ENCODE data around the gene KLHL4.
"Not testable (repeated sequence)": the region's sequence is repeated elsewhere in the genome, so short reads cannot be mapped to it uniquely, and the experiment has no call there.

KLHL4 gene, protein sequence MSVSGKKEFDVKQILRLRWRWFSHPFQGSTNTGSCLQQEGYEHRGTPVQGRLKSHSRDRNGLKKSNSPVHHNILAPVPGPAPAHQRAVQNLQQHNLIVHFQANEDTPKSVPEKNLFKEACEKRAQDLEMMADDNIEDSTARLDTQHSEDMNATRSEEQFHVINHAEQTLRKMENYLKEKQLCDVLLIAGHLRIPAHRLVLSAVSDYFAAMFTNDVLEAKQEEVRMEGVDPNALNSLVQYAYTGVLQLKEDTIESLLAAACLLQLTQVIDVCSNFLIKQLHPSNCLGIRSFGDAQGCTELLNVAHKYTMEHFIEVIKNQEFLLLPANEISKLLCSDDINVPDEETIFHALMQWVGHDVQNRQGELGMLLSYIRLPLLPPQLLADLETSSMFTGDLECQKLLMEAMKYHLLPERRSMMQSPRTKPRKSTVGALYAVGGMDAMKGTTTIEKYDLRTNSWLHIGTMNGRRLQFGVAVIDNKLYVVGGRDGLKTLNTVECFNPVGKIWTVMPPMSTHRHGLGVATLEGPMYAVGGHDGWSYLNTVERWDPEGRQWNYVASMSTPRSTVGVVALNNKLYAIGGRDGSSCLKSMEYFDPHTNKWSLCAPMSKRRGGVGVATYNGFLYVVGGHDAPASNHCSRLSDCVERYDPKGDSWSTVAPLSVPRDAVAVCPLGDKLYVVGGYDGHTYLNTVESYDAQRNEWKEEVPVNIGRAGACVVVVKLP

DNA sequence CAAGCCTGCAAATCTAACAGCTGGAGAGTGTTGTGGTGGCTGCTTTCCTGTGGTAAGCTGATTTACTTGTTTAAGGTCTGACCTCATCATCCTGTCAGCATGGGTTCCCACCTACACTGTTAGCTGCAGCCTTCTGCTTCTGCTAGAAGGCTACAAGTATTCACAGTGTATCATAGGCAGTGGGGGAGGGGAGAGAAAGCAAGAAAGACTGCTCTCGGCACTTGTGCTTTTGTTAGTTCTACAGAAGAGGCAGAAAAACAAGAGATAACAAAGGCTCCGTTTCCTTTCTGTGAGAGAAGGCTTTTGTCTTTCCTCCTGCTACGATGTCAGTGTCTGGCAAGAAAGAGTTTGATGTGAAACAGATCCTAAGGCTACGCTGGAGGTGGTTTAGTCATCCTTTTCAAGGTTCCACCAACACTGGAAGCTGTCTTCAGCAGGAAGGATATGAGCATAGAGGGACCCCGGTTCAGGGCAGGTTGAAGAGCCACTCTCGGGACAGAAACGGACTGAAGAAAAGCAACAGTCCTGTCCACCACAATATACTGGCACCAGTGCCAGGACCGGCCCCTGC lies at the start of gene KLHL4:
KLHL4 (plus strand) TSS at position 232 of the 571 bp plus-strand sequence; CDS start at position 324, 92 bp downstream.
- in situ Hi-C loops (cut with MboI; ENCODE audit: low sequenced_read_pairs): no loop called here

DNA sequence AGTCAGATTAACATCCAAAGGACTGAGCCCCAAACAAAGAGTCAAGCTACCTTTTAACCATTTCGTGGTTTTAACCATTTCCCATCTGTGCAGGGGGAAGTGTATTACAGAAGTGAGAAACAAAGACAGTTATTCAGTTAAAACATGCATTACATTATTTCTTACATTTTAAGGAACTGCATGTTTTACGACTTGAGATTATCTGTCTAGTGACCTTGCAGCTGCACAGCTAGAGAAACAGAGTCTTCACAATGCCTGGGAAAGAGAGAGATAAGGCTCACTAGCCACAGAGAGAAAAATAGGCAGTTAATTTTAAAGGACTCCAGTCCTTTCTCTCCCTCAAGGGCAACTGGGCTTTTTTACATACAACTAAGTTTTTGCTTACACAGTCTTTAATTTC lies 48.7 kb upstream of the KLHL4 start:
- in situ Hi-C loops (cut with MboI; ENCODE audit: low sequenced_read_pairs): no loop called here

DNA sequence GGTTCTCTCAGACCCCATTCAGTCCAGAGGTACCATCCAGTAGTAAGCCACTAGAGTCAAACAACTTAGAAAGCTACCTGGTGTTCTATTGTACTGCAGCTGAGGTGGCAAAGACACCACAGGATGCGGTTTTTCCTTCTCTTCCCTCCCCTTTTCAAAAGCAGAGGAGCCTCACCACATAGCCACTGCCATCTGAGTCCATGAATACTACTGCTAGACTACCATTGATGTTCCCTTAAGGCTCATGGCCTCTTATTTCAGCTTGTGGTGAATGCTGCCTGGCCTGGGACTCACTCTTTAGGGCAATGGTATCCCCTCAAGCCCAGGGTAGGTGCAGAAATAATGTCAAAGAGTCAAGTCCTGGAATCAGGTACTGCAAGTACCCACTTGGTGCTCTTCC lies 41.8 kb upstream of the KLHL4 start:
- in situ Hi-C loops (cut with MboI; ENCODE audit: low sequenced_read_pairs): no loop called here

DNA sequence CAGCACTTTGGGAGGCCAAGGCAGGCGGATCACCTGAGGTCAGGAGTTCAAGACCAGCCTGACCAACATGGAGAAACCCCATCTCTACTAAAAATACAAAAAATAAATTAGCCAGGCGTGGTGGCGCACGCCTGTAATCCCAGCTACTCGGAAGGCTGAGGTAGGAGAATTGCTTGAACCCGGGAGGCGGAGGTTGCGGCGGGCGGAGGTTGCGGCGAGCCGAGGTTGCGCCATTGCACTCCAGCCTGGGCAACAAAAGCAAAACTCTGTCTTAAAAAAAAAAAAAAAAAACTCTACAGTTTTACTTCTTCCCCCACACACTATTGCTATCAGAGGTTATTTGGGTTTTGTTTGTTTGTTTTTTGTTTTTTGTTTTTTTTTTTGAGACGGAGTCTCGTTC lies 38.9 kb upstream of the KLHL4 start:
- in situ Hi-C loops (cut with MboI; ENCODE audit: low sequenced_read_pairs): not testable (repeated sequence)

DNA sequence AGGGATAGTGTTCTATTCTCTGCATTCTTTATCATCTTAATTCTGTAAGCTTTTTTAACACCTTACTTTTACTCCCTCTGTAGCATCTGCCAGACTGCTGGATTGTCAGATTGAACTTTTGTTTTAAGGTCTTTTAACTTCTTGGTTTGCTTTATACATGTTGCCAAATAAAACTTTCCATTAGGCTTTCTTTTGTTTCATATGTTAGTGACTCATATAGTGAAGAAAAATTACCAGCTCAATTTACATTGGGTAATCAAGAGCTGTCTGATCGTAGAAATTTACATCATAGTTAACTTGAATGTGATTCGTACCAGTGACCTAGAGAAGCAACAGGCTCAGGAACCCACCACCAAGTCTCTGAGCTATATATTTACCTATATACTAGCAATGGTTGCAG lies 28.5 kb upstream of the KLHL4 start:
- in situ Hi-C loops (cut with MboI; ENCODE audit: low sequenced_read_pairs): no loop called here

DNA sequence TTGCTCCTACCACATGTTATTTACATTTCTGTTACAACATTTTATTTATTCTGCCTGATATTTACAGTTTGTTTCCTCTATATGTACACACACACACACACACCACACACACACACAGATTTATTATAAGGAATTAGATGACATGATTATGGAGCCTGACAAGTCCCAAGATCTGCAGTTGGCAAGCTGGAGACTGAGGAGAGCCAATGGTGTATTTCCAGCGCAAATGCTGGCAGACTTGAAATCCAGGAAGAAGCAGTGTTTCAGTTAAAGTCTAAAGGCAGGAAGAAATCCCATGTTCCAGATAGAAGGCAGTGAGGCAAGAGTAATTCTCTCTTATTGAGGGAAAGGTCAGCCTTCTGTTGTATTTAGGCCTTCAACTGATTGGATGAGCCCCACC lies 1.8 kb upstream of the KLHL4 start:
- in situ Hi-C loops (cut with MboI; ENCODE audit: low sequenced_read_pairs): no loop called here

DNA sequence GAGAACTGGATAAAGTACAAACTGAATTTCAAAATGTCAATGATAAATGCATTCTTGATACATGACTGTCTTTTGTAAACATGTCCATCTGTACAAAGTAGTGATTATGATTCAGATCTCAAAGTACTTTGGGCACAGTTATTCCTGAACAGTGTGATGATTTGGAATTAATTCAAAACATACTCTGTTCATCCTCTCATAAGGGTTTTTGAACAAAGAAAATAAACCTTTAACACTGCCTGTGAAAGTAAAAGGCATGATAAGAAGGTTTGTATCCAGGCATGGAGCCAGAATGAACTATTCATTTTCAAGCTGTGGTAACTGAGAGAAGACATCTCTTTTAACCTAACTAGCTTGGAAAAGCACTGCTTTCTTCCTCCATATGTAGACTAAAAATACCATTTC lies 883 bp upstream of the KLHL4 start:
- in situ Hi-C loops (cut with MboI; ENCODE audit: low sequenced_read_pairs): no loop called here

DNA sequence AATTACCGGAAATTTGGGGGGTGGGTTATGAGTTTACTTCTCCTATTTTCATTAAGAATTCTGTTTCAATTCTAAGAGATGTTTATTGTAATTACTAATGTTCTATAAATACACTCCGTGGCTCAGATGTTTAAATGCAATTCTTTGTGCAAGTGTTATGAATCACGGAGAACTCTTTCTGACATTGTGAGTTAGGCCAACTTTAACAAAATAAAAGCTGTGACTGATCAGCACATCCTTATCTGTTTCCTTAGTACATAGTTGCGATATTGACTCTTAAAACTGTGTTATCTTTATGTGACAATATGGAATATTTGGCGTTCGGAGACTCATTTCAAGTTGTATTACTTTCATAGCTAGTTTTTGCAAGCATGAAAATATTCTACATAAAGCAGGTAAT lies 902 bp downstream of the KLHL4 start:
- in situ Hi-C loops (cut with MboI; ENCODE audit: low sequenced_read_pairs): no loop called here

DNA sequence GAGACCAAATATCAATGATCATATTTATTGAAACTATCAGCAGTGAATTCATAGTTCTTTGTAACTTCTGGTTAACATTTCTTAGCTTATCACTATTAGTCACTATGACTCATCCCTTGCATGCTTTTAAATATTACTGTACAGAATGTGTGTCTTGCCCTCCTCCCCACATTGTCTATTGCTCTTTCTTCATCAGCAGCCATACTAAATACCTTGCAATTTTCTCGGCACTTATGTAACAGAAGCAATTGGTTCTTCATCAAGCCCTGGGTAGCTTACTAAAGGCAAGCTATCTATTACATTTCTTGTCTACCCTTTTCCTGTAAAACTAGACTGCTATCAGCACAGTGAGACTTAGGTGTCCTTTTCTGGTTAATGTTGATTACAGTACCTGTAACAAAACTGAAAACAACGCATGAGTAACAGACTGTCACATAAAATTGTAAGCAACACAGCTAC lies 8.2 kb downstream of the KLHL4 start:
- in situ Hi-C loops (cut with MboI; ENCODE audit: low sequenced_read_pairs): no loop called here

DNA sequence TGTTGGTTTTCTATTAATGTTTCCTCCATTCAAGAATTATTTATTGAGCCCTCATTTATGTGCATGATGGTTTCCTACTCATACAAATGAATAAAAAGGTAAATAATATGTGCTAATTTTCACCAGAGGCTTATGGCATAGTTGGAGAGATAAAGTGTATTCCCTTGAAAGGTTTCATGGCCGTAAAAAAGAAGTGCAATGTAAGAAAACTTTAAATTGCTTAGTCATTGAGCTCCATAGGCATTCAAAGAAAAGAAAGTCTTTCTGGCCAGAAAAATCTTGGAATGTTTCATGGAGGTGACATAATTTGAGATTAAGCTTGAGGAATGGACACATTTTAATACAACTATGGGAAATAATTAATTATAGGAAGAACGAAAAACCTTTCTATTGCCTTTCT lies 8.7 kb downstream of the KLHL4 start:
- in situ Hi-C loops (cut with MboI; ENCODE audit: low sequenced_read_pairs): no loop called here

DNA sequence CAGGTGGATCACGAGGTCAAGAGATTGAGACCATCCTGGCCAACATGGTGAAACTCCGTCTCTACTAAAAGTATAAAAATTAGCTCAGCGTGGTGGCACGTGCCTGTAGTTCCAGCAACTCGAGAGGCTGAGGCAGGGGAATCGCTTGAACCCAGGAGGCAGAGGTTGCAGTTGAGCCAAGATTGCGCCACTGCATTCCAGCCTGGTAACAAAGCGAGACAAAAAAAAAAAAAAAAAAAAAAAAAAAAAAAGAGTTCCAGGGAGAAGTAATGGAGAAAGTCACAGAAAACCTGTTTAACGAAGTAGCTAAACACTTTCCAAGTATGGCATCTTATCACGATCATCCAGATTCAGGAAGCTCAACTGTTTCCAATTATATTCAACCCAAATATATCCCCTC lies 10.9 kb downstream of the KLHL4 start:
- in situ Hi-C loops (cut with MboI; ENCODE audit: low sequenced_read_pairs): no loop called here

DNA sequence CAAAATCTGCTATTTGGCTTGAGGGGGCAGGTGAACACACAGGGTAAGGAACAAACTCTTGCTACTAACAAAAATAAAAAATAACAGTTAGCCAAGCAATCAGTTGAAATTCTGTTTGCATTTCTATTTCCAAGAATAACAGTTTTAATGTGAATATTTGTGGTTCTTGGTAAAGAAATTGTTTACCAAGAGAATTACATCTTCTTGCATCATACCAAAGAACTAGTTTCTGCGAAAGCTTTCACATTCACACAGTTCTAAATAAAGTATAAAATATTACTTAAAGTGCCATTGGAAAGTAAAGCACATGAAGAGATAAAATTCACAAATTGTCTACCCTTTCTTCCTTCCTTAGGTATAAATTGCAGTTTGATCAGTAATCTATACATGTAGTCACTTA lies 54.4 kb downstream of the KLHL4 start:
- in situ Hi-C loops (cut with MboI; ENCODE audit: low sequenced_read_pairs): no loop called here

DNA sequence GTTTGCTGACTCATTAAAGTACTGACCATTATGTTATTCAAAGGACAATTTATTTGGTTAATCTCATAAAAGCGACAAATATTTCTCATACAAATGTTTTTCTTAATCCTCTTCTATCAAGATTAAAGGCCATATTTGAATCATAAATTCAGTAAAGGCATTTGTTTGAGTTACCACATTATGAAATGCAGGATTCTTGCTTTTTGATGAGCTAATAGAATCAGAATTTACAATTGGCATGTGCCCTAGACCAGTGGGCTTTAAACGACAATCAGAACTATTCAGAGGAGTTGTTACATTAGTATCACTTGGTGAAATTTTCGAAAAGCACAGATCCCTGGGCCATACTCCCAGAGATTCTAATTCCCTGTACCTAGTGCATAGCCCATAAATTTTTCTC lies 55.3 kb downstream of the KLHL4 start:
- in situ Hi-C loops (cut with MboI; ENCODE audit: low sequenced_read_pairs): no loop called here

DNA sequence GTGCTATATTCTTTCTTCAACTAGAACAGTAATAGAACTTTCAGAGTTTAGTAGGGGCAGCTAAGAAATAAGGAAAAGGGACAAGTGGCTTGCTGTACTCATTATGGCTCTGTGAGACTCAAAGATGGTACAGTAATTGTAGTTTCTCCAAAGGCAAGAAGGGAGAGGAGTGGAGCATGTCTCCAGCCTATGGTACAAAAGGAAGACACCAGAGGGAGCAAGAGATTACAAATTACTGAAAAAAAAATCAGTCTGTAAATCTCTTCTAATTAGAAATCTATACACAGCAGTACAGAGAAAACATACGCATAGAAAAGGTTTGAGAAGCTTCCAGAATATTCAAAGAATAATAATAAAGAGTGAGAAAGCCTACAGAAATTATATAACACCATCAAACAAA lies 61.4 kb downstream of the KLHL4 start:
- in situ Hi-C loops (cut with MboI; ENCODE audit: low sequenced_read_pairs): no loop called here

DNA sequence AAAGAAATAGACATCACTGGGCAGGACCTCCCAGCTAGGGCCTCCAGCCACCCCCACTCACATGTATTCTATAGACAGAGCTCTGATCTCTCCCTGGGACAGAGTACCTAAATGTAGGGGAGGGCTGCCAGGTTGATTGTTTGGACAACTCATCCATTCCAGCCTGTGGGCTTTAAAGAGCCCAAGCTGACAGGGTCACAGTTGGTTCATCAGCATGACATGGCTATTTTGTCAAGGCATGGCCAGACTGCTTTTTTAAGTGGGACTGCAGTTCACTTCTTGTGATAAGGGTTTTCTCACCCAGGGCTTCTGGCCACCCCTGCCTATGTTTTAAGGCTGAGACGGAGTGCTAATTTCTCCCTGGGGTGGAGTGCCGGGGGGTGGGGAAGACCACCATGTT lies 63.3 kb downstream of the KLHL4 start:
- in situ Hi-C loops (cut with MboI; ENCODE audit: low sequenced_read_pairs): no loop called here

DNA sequence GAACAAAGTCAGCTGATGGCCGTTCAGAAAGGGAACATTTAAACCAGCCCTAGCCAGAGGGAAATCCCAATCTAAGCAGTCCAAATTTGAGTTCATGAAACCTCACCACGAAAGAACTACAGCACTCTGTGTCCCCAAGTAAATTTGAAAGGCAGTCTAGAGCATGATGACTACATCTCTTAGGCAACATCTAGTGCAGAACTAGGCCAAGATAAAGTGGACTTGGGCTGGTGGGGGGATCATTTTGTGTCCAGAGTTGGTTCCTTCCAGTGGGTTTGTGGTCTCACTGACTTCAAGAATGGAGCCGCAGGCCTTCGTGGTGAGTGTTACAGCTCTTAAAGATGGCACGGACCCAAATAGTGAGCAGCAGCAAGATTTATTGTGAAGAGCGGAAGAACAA lies 64.9 kb downstream of the KLHL4 start:
- in situ Hi-C loops (cut with MboI; ENCODE audit: low sequenced_read_pairs): no loop called here

DNA sequence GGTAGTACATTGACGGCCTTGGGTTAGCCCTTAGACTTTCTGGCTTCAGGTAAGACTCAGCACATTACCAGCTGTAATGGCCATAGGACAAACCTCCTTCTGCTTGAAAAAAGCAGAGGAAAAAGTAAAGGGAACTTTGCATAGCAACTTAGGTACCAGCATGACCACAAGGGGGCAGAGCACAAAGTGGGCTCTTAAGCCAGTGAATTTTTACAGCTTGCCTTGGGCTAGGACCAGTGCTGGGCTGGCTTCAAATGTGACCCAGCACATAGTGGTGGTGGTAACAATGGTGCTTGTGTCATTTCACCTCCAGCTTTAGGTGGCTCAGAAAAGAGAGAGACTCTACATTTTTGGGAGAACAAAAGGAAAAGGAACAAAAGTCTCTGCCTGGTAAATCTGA lies 66.1 kb downstream of the KLHL4 start:
- in situ Hi-C loops (cut with MboI; ENCODE audit: low sequenced_read_pairs): no loop called here

DNA sequence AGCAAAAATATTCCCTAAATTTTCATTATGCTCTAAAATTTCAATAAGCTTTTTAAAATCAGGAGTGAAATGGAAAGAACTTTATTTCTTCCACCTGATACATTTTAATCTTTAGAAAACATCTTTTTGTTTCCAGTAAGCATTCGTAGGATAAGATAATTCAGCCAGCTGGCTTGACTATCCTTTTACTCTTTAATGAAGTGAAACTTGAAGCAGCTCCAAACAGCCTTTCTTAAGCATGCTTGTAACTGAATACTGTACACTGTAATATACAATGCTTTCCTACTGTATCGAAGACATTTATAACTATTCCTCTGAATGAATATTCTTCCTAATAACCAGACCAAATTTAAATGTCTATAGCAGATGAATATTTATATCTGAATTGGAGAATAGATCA lies 98.8 kb downstream of the KLHL4 start:
- in situ Hi-C loops (cut with MboI; ENCODE audit: low sequenced_read_pairs): no loop called here

DNA sequence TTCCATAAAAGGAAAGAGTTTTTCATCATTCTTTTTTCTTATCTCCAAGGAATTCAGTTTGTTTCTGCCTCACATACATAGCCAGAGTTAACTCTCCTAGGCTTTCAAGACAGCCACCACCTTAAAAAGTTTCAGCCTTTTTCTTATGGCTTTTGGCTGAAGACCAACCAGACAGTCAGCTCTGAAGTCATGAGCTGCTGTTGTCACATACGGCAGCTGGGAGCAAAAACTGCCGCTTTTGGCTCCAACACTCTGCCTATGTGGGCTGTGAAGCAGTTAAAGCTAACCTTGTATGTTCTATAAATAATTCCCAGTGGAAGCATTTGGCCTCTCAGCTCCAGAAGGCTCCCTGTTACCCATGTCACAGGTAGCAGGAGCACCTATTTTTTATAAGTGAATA lies 104.1 kb downstream of the KLHL4 start:
- in situ Hi-C loops (cut with MboI; ENCODE audit: low sequenced_read_pairs): no loop called here

DNA sequence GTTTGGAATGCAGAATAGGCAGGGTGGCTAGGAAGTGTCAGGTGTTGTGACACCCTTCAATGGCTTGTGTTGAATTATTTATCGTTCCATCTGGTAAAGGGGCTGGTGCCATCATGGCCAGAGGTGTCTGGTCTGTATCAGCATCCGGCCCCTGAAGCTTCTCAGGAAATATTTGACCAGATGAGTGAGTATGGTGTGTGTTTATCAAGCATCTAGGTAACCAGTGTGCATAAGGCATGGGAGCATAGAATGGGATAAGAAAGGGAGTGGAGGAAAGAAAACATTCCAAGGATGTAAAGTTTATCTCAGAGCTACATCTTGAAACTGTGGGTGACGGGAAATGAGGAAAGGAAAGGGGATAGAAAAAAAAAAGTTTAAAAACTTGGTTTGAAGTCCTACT lies 109.4 kb downstream of the KLHL4 start:
- in situ Hi-C loops (cut with MboI; ENCODE audit: low sequenced_read_pairs): no loop called here

DNA sequence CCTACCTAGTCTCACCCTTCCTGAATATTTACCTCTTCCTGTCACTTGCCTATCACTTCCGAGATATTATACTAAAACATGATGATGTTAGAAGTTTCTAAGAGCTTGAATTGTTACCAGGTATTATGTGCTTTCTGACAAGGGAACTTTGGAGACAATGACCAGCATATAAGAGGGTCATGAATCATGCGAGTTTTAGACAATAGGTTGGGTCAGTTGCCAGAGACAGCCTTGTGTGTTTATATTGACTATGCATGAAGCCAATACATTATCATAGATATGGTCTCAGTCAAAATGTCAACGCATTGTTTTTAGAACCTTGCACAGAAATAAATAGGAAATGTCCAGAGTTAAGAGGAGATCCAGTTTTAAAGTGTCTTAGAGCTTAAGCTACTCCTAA lies 116.8 kb downstream of the KLHL4 start:
- in situ Hi-C loops (cut with MboI; ENCODE audit: low sequenced_read_pairs): no loop called here

DNA sequence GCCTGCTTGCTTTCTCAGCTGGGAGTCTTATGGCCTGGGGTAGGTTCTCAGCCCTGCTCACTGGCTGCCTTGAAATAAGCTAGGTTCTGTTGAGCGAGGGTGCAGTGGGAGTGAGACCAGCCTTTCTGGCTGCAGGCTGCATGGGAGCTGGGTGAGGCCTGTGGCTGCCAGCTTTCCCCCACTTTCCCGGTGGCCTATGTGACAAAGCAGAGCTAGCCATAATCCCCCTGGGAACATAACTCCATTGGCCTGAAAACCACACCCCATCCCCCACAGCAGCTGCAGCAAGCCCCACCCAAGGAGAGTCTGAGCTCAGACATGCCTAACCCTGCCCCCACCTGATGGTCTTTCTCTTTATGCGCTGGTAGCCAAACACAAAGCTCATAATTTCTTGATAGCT lies 118.9 kb downstream of the KLHL4 start:
- in situ Hi-C loops (cut with MboI; ENCODE audit: low sequenced_read_pairs): no loop called here
